GM12891 (cell line): Measurements from ENCODE around the gene AMOTL2.

Experiments used
- PAX5 ChIP-seq: IDR thresholded peaks from 2 replicates; pipeline ENCODE4 v1.6.1; 2011; ENCODE audit warnings: low read length, moderate library complexity, mild to moderate bottlenecking; ENCODE audit not compliant: insufficient read depth, severe bottlenecking
- POLR2A ChIP-seq: IDR thresholded peaks from 2 replicates; pipeline ENCODE4 v1.6.1; 2011; ENCODE audit warnings: low read depth, low read length, control low read depth
- POLR2AphosphoS5 ChIP-seq: IDR thresholded peaks from 2 replicates; pipeline ENCODE4 v1.6.1; 2011; ENCODE audit warnings: low read depth, low read length, control low read depth
- POU2F2 ChIP-seq: IDR thresholded peaks from 2 replicates; pipeline ENCODE4 v1.6.1; 2011; ENCODE audit warnings: low read depth, mild to moderate bottlenecking, control low read depth, low read length, moderate library complexity
- SPI1 ChIP-seq: IDR thresholded peaks from 2 replicates; pipeline ENCODE4 v1.6.1; 2011; ENCODE audit warnings: low read depth, low read length, control low read depth
- TAF1 ChIP-seq: IDR thresholded peaks from 2 replicates; pipeline ENCODE4 v1.6.1; 2011; ENCODE audit warnings: low read depth, low read length, control low read depth

- TF ChIP-seq TAF1 (no peak), POLR2A (no peak), POLR2AphosphoS5 (no peak), SPI1 (no peak), POU2F2 (no peak), PAX5 (no peak)
Observed at GRCh38 chr3:134307425-134307824, 66.8 kb downstream of the AMOTL2 start.
